Activated gamma-delta T cell treated with anti-CD3 and anti-CD28 coated beads, Interleukin-2, amount 50 U/mL, for 16 hours (primary cell): ENCODE measurements around the gene ABCG2.
"Not testable (repeated sequence)": the region's sequence is repeated elsewhere in the genome, so short reads cannot be mapped to it uniquely, and the experiment has no call there.

Experiments used
- DNase-seq: peaks from one replicate; pipeline ENCODE4 v3.0.0-alpha.2; 2020; ENCODE audit warnings: low read depth

The ABCG2 gene

DNA sequence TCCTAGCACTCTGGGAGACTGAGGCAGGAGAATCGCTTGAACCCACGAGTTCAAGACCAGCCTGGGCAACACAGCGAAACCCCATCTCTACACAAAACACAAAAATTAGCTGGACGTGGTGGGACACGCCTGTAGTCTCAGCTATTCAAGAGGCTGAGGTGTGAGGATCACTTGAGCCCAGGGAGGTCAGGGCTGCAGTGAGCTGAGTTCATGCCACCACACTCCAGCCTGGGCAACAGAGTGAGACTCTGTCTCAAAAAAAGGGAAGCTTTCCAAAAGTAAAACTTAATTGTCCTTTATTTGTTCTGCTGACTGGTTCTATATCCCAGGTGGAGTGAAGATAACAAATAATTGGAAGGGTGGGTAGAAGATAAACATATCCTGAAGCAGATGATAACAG is 45.6 kb downstream of the ABCG2 start:
- no peak for DNase-seq

DNA sequence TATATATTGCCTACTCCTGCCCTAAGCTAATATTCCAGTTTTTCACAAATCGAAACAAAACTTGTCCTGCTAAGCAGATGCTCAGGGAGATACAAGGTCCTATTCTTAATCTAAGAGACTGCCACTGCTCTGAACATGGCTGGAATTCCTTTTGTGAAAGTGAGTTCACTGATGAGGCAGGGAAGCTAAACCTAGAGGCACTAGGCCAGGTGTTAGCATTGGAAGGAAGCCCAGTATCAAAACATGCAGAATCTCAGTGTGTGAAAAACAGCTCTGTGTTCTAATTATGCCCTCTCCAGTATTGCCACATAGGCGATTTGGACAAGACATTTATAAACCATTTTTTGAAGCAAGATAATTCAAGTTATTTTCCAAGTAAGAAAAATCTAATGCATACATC is 47.6 kb downstream of the ABCG2 start:
- no peak for DNase-seq

DNA sequence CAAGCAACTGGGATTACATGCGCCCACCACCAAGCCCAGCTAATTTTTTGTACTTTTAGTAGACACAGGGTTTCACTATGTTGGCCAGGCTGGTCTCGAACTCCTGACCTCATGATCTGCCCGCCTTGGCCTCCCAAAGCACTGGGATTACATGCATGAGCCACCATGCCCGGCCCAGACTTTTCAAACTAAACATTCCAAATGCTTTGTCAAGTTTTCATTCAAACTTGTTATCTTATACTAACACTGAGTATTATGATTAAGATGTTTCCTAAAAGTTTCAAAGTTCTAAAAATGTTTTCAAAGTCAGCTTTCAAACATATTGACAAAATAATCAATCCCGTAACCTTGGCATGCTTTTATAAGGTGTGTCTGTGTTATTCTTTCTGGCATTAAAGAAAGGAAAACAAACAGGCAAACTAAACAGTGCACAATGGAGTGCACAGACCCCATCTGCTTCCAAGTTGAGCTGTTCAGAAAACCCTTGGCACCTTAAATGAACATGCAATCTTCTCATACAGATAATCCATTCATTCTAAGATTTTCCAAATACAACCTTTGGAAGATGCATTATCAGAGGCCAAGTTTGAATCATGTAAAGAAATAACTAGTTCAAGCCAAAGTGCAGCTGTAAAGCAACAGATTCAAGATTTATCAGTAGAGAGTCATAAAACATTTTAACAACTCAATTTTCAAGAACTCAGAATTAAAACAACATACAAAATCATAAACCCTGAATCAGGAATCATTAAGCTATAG is 49.1 kb downstream of the ABCG2 start:
- DNase-seq, result no peak

DNA sequence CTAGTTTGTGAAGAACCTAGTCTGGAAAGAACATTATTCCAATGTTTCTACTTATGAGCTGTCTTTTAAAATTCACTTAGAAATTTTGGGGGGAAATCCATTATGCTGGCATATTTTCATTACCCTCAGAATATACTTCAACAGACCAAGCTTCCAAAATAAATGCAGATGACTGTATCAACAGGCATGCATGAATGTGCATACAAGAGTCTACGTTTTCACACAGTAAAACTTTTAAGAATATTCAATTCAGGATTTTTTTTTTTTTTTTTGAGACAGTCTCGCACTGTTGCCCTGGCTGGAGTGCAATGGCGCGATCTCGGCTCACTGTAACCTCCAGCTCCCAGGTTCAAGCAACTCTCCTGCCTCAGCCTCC is 49.7 kb downstream of the ABCG2 start:
- no peak for DNase-seq

DNA sequence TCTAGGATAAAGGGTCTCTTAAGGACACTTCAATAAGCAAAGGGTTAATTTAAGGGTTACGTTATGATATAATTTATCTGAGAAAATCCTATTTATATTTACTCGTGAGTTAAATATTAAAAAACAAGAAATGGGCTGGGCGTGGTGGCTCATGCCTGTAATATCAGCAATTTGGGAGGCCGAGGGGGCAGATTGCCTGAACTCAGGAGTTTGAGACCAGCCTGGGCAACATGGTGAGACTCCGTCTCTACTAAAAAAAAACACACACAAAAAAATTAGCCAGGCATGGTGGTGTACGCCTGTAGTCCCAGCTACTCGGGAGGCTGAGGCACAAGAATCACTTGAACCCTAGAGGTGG is 50.4 kb downstream of the ABCG2 start:
- DNase-seq, result not testable (repeated sequence)

DNA sequence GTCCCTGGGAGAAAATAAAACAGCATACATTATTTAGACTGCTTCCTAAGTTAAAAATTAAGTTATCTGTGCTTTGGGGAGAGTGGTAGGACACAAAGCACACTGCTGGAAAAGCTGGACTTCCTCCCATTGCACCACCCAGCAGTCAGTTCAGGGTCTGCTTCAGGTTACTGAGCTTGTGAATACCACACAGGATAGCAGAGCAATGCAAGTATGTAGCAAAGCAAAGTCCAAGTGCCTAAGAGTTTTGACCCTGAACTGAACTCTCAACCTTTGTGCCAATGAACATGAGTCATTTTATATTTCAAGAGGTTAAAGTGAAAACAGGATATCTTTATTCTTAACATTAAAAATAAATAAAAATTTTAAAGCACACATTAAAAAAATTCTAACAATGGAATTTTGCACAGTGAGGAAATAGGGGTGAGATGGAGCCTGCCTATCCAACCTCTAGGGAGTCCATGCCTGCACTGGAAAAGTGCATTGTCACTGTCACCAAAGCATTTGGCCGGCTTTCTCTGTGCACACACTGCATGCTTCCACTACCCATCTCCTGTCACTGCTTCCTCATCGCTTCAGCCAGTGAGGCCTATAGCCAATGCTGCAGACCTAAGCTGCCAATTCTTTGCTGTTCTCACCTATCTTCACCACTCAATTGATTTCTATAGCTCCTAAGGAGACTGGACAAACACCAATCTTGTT is 50.9 kb downstream of the ABCG2 start:
- no peak for DNase-seq

DNA sequence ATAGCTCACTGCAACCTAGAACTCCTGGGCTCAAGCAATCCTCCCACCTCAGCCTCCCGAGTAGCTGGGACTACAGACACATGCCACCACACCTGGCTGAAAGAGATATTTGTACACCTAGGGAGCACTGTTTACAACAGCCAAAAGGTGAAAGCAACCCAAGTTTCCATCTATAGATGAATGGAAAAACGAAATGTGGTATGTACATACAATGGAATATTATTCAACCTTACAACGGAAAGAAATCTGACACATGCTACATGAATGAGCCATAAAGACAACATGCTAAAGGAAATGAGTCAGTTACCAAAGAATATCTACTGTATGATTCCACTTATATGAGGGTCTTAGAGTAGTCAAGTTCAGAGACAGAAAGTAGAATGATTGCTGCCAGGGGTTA is 52.2 kb downstream of the ABCG2 start:
- no peak for DNase-seq

DNA sequence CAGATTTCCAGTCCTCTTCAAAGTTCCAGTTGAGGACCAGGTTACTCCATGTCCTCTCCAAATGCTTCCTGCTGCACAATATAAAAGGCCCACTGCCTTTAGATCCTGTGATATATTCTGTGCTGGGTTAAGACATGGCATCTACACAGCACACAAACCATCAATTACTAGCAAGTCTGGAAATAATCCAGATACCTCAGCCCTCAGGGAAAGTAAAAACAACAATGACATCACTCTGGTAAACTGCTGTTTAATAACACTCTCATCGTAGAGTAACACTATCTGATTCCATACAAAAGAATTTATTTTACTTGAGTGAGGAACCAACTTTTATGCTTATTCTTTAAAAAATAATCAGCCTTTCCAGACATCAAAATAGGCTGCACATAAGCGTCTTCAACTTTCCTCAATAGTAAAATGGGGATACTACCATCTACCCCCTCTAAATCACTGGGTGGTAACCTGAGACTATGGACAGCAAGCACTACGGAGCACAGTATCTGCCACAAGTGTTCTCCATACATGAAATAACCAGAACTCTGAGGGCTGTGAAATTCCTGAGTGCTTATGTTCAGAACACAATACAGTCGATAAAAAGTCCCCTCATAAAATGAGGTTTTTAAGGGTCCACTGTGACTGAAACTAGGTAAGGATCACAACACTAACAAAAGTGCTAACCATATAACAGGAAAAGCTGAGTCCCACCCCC is 53.4 kb downstream of the ABCG2 start:
- DNase-seq, result no peak

DNA sequence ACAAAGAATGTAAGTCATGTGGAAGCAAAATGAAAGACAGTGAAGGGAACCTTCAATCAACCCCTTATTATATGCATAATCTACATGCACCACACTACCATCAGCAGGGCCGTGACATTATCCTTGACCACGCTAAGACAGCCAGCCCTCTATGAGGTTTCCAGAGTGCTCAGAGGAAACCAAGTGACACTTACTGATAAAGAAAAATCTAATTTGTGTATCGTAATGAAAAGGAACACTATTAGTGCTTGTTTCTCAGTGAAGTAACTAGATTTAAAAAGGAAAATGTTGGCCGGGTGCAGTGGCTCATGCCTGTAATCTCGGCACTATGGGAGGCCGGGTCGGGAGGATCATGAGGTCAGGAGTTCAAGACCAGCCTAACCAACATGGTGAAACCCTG is 56.4 kb downstream of the ABCG2 start:
- DNase-seq, result no peak

DNA sequence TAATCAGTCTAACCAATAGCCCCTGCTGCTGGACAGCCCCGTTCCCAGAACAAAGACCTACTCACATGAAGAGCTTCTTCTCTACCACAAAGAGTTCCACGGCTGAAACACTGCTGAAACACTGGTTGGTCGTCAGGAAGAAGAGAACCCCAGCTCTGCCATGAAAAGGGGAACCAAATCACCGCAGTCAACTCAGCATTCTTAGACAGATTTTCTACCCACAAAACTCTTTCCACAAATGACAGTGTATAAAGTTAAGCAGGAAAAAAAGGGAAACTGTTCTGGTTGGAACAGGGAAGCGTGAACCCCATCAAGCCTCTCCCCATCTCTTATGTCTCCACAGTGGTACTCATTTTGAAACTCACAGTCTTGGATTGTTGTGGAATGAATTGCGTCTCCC is 57.3 kb downstream of the ABCG2 start:
- no peak for DNase-seq

DNA sequence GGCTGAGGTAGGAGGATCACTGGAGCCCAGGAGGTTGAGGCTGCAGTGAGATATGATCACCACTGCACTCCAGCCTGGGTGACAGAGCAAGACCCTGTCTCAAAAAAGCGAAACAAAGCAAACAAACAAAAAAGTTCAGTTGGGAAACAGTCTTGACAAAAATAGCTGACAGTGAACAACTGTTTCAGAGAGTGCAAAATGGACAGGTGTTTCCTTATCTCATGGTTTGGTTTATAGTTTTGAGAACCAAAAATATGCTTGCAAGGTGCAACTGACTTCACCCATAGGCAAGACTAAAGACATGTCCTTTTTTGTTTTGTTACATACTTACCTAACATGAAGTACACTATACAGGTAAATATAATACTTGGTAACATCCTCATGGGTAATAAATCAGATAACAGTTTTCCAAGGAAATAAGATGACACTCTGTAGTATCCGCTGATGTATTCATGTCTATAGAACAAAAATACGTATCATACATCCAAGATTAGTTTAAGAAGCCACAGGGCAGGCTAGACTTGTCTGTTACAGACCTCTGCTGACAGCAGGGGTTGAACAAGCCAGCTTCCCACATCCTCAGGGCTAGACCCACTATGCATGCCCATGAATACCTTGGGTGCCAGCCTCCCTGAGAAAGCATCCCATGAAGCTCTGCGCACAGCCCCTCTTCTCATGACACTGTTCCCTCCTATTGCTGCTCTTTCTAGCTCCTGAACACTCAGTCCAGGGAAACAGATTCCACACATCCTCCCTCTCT is 59.3 kb downstream of the ABCG2 start:
- no peak for DNase-seq

DNA sequence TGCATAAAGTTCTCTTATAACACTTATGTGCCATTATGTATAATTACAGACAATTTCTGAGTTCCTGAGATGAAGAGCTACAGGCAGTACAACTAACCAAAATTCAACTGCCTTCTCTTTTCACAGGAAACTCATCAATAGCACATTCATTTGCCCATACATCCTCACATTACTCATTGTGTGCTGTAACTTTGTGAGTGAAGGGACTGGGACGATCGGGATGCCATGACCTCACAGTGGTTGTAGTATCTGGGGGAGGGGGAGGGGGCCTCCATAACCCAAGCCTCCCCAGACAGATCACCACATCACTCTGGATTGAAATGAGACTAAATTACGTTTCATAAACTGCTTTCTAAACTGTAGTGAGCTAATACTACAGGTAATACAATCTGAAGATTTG is 60.7 kb downstream of the ABCG2 start:
- DNase-seq, result no peak

DNA sequence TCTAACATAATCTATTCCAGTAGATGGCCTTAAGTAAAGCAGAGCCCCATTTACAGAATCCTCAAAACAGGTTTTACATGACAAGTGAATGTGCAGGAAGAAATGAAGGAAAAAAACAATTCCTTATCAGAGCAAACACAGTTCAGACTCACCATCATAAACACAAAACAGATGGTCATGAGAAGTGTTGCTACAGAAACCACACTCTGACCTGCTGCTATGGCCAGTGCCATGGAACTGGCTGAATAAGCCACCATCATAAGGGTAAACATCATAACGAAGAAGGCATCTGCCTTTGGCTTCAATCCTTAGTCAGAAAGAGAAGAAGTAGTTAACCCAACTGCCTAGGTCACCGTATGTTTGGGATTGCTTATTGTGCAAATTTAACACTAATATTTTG is 61.1 kb downstream of the ABCG2 start:
- DNase-seq, result no peak

DNA sequence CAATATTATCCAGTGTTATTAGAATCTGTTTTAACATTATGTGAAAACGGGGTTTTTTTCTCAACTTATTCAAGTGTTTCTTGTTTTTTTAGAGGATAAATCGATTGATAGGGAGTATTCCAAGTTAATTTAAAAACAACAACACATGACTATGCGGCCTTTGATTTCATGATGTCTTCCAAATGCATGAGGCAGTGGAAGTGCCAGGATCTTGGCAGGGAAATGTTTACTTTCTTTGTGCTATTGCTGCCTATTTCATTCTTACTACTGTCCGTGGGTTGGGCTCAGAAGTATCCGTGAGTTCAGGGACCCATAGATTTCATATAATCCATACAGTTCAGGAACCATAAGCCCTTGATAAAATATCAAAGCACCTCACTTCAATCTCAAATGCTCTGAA is 64.6 kb downstream of the ABCG2 start:
- DNase-seq, result no peak

DNA sequence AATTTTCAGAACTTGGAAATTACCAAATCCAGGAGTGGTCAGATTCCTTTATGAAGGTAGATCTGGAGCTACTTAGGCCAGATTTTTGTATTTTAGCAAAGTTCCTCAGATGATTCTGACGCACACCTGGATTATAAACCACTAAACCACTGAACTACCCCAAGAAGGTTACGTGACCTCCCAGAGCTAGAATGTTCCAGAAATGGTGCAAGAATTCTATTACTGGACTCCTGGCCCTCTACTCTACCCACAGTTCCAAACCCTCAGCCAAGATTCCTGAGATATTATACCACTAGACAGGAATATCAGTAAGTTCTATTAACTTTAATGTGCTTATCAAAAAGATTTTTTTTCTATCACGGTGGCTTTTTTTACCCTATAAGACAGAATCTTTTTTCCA is 67.1 kb downstream of the ABCG2 start:
- no peak for DNase-seq

DNA sequence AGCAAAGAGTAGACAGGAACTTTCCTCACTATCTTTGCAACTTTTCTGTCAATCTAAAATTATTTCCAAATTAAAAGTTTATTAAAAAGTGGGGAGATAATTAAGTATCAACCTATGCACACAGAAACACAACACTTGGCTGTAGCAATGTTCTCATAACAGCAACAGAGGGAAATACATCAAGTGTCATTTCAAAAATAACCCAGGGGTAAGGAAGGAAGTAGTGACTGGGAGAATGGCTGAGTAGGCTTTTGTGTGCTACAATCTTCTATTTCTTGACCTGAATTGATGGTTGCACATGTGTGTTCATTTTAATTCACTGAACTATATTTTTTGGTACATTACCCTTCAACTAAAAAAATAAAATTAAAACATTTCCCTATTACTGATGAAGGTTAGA is 67.5 kb downstream of the ABCG2 start:
- DNase-seq, result no peak

DNA sequence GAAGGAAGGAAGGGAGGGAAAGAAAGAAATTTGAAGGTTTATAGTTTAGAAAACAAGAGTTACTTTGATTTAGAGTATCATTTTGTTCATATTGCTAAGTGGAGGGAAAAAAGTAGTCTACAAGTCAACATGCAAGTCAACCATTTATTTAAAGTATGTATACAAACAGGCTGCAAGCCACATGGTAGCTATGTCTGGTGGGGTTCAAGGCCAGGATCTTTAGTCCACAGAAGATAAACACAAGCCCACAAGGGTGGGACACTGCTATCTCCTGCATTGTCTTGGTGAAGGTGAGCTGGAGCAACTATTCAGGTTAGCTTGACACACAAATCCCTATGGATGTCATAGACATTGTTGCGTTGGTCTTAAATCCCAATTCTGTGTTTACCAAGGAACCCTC is 71.4 kb downstream of the ABCG2 start:
- no peak for DNase-seq

DNA sequence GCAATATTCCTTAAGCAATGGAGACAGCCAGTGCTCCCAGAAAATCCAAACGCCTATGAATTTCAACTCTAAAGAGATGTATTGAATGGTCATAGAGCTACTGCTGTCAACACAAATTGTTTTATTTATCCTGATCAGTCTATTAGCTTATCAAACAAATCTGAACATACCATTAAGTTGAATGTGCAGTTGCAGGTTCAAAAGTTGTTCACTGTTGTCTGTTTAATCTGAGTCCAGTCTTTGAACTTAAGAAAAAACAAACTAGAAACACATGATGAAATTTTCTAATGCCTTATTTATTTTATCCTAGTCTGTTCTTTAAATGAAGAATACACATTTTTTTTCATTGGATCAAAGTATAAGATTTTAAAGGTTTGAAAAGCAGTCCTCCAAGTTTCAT is 77.8 kb downstream of the ABCG2 start:
- no peak for DNase-seq

DNA sequence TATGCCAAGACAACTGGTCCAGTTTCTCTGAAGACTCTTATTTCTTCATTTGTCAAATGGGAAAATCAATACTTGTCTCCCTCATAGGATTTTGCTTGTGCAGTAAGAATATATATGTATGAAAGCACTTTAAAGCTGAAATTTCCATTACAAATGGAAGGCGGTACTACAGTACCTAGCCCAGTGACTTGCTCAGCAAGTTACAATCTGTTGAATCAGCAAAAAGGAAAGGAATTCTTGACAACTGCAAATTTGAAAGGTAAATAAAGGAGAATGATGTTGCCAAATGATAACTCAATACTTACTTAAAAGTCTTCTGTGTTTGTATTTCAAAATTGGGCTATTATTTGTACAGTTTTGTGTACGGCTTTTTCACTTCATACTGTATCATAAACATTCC is 79.9 kb downstream of the ABCG2 start:
- DNase-seq, result no peak

DNA sequence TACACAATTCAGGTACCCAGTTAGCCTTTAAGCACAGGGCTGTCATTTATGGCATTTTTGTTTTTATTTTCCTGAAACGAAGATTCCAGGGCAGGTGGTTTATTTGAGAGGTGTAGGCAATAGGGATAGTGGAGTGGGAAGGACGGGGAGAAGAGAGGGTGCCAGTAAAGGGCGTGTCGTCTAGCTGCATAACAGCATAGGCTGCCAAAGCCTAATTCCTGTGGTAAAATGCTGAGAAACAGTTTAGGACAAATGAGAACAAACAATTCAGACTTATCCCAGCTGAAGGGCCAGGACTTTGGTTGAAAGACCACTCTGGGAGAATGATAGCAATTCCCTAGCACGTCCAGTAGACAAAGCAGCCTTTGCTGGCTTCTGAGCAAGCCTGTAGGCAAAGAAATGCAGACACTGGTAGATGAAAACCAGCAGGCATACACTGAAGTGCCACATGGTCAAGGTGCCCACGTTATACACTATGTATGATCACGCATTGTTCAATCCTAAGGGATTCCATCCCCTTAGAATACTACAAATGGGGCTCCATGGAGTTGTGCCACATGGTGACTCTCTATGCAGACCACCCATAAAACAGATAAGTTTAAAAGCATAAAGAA is 80.4 kb downstream of the ABCG2 start:
- DNase-seq, result no peak

DNA sequence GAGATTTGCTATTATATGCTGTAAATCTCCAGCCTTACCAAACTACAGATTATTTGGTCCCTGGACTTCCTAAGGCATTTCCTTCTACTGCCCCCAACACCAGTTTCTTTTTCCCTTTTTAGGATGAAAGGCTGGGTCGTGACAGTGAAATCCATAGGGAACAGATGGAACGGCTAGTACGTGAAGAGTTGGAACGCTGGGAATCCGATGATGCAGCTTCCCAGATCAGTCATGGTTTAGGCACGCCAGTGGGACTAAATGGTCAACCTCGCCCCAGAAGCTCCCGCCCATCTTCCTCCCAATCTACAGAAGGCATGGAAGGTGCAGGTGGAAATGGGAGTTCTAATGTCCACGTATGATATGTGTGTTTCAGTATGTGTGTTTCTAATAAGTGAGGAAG is 83.1 kb downstream of the ABCG2 start:
- no peak for DNase-seq

DNA sequence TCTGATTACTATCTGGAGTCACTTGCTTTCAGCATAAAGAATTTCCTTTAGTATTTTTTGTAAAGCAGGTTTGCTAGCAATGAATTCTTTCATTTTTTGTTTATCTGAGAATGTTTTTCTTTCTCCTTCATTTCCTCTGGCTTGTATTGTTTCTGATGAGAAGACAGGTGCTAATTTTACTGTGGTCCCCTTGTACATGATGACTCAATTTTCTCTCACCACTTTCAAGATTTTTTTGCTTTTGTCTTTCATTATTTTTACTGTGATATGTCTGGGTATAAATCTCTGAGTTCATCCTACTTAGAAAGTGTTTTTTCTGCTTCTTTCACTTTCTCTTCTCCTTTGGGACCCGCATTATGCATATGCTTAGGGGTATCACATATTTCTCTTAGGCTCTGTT is 88.4 kb downstream of the ABCG2 start:
- no peak for DNase-seq
